ACC112 (cell line): ENCODE results near the gene NGEF.
"Not testable (repeated sequence)": the region's sequence is repeated elsewhere in the genome, so short reads cannot be mapped to it uniquely, and the experiment has no call there.

ENCODE experiments used
- H2AFZ ChIP-seq: fragments of 200-600 bp; sonication (generic); one replicate; pipeline ENCODE4 v1.6.0; 2017; ENCODE audit warnings: antibody characterized with exemption, low read length; ENCODE audit not compliant: unreplicated experiment
- H3K27ac ChIP-seq: fragments of 200-600 bp; sonication (generic); 2 replicates; pipeline ENCODE4 v1.5.1; 2014; ENCODE audit warnings: low read depth, mild to moderate bottlenecking, antibody characterized with exemption, low read length, moderate library complexity
- H3K27me3 ChIP-seq: fragments of 200-600 bp; sonication (generic); 2 replicates; pipeline ENCODE4 v1.6.1; 2014; ENCODE audit warnings: mild to moderate bottlenecking, antibody characterized with exemption, low read length, moderate library complexity, mixed read lengths; ENCODE audit not compliant: insufficient read depth
- H3K36me3 ChIP-seq: fragments of 200-600 bp; sonication (generic); 2 replicates; pipeline ENCODE4 v1.6.1; 2016; ENCODE audit warnings: mild to moderate bottlenecking, antibody characterized with exemption, low read length, moderate library complexity, mixed read lengths; ENCODE audit not compliant: insufficient read depth
- H3K4me1 ChIP-seq: fragments of 200-600 bp; sonication (generic); one replicate; pipeline ENCODE4 v1.6.1; 2016; ENCODE audit warnings: low read length, mixed read lengths; ENCODE audit not compliant: insufficient read depth, unreplicated experiment, control insufficient read depth
- H3K4me3 ChIP-seq: fragments of 200-600 bp; sonication (generic); 2 replicates; pipeline ENCODE4 v1.5.1; 2014; ENCODE audit warnings: mild to moderate bottlenecking, low read depth, low read length
- H3K79me2 ChIP-seq: fragments of 200-600 bp; sonication (generic); one replicate; pipeline ENCODE4 v1.6.0; 2016; ENCODE audit warnings: low read length; ENCODE audit not compliant: control insufficient read depth, unreplicated experiment, insufficient read depth

Gene NGEF

GRCh38 chr2:232925153-232925820, 87.8 kb downstream of the NGEF start:
- Histone ChIP-seq H3K79me2 (no peaks in the 10 kb centered on the region), H2AFZ (no peak overlapping the region), H3K4me3 (no peak overlapping the region), H3K27me3 (peaks cover 56% of the 10 kb centered on the region), H3K27ac (no peak overlapping the region), H3K4me1 (no peaks in the 10 kb centered on the region), H3K36me3 (no peaks in the 10 kb centered on the region)

- H3K27me3 ChIP-seq, result peaks cover 55% of the 10 kb centered on the region
- no peaks in the 10 kb centered on the region for H3K36me3 ChIP-seq
- no peak overlapping the region for H2AFZ ChIP-seq
These were observed 88.6 kb downstream of the NGEF start for GRCh38 chr2:232924433-232924832.

GRCh38 chr2:232920760-232921159, 92.3 kb downstream of the NGEF start:
- no peaks in the 10 kb centered on the region for H3K4me1 ChIP-seq
- peaks cover 22% of the 10 kb centered on the region for H3K27me3 ChIP-seq
- no peak overlapping the region for H3K27ac ChIP-seq
- no peak overlapping the region for H3K4me3 ChIP-seq
- no peaks in the 10 kb centered on the region for H3K36me3 ChIP-seq
- no peak overlapping the region for H2AFZ ChIP-seq
- H3K79me2 ChIP-seq, result no peaks in the 10 kb centered on the region

More at GRCh38 chr2:232924433-232924832, 88.6 kb downstream of the NGEF start:
- Histone ChIP-seq H3K4me3 (no peak overlapping the region), H3K4me1 (no peaks in the 10 kb centered on the region), H3K27ac (no peak overlapping the region), H3K79me2 (no peaks in the 10 kb centered on the region)

- no peak overlapping the region for H3K4me3 ChIP-seq
- H3K27ac ChIP-seq, result no peak overlapping the region
- H3K36me3 ChIP-seq, result no peaks in the 10 kb centered on the region
- no peaks in the 10 kb centered on the region for H3K79me2 ChIP-seq
- no peak overlapping the region for H2AFZ ChIP-seq
- no peaks in the 10 kb centered on the region for H3K4me1 ChIP-seq
- peaks cover 17% of the 10 kb centered on the region for H3K27me3 ChIP-seq
These were observed 93.0 kb downstream of the NGEF start for GRCh38 chr2:232920055-232920454.

- Histone ChIP-seq H3K4me3 (no peak overlapping the region), H3K27me3 (peaks cover 12% of the 10 kb centered on the region), H3K27ac (no peak overlapping the region), H3K36me3 (no peaks in the 10 kb centered on the region), H2AFZ (no peak overlapping the region), H3K4me1 (no peaks in the 10 kb centered on the region), H3K79me2 (no peaks in the 10 kb centered on the region)
These were observed 93.9 kb downstream of the NGEF start for GRCh38 chr2:232919141-232919540.

DNA sequence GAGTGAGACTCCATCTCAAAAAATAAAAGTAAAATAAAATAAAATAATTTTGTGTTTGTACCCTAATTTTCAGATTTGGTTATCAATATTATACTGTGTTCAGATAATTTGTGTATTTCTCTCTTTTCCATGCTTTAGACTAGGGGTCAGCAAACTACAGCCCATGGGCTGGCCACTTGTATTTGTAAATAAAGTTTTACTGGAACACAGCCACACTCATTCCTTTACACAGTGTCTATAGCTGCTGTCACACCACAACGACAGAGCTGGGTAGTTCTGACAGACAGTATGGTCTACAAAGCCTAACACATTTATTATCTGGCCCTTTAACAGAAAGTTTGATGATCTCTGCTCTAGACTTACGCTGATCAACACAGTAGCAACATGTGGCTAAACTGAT, 99.2 kb downstream of the NGEF start:
- Histone ChIP-seq H3K4me3 (no peak overlapping the region), H3K4me1 (no peaks in the 10 kb centered on the region), H3K36me3 (no peaks in the 10 kb centered on the region), H2AFZ (no peak overlapping the region), H3K27me3 (no peaks in the 10 kb centered on the region), H3K79me2 (no peaks in the 10 kb centered on the region), H3K27ac (no peak overlapping the region)

DNA sequence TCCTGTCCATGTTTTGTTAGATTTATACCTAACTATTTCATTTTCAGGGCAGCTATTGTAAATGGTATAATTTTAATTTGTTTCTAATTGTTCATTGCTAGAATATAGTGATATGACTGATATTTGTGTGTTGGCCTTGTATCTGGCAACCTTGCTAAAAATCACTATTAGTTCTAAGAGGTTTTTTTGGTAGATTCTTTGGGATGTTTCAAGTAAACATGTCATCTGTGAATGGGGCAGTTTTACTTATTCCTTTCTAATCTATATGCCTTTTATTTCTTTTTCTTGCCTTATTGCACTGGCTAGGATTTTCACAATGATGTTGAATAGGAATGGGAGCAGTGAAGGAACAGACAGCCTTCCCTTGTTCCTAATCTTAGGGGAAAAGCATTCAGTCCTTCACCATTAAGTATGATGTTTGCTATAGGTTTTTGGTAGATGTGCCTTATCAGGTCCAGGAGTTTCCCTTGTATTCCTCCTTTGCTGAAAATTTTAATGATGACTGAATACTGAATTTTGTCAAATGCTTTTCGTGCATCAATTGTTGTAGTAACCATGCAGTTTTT, 101.3 kb downstream of the NGEF start:
- H3K36me3 ChIP-seq, result no peaks in the 10 kb centered on the region
- no peaks in the 10 kb centered on the region for H3K4me1 ChIP-seq
- H3K79me2 ChIP-seq, result no peaks in the 10 kb centered on the region
- no peak overlapping the region for H2AFZ ChIP-seq
- no peak overlapping the region for H3K27ac ChIP-seq
- H3K27me3 ChIP-seq, result no peaks in the 10 kb centered on the region
- no peak overlapping the region for H3K4me3 ChIP-seq

DNA sequence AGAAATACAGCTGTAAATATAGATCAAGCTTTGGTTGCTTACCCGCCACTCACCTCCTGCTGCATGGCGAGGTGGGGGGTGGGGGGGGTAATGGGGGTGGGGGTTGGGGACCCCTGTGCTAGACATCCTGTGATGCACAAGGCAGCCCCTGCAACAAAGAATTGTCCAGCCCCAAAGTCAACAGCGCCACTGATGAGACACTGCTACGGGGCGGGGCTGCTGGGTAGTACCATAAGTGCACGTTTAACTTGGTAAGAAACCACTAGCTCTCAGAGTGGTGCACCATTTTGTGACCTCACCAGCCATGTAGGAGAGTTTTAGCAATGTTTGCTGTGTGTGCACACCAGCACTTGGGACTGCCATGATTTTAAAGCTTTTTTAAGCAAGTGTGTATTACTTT, 102.7 kb downstream of the NGEF start:
- Histone ChIP-seq H3K4me3 (no peak overlapping the region), H3K27ac (no peak overlapping the region), H3K79me2 (no peaks in the 10 kb centered on the region), H2AFZ (no peak overlapping the region), H3K36me3 (no peaks in the 10 kb centered on the region), H3K4me1 (no peaks in the 10 kb centered on the region), H3K27me3 (no peaks in the 10 kb centered on the region)

GRCh38 chr2:232908695-232909094, 104.4 kb downstream of the NGEF start:
- Histone ChIP-seq H2AFZ (no peak overlapping the region), H3K4me1 (no peaks in the 10 kb centered on the region), H3K27me3 (no peaks in the 10 kb centered on the region), H3K4me3 (no peak overlapping the region), H3K27ac (no peak overlapping the region), H3K36me3 (no peaks in the 10 kb centered on the region), H3K79me2 (no peaks in the 10 kb centered on the region)

GRCh38 chr2:232907718-232908085, 105.4 kb downstream of the NGEF start:
- H3K27me3 ChIP-seq, H2AFZ ChIP-seq, H3K36me3 ChIP-seq, H3K27ac ChIP-seq, H3K4me1 ChIP-seq, H3K79me2 ChIP-seq, H3K4me3 ChIP-seq: not testable (repeated sequence)

- H3K4me3 ChIP-seq, result not testable (repeated sequence)
These were observed 106.0 kb downstream of the NGEF start for GRCh38 chr2:232906867-232907717.

More at GRCh38 chr2:232906867-232907717, 106.0 kb downstream of the NGEF start:
- H3K36me3 ChIP-seq, H3K79me2 ChIP-seq, H3K27ac ChIP-seq, H3K4me1 ChIP-seq, H2AFZ ChIP-seq, H3K27me3 ChIP-seq: not testable (repeated sequence)
